Measurements from ENCODE around the gene DLL4. TPM values are rescaled to one million over a fixed set of nuclear protein-coding genes. Genes with fewer than 3 reads are reported as not detected.

The DLL4 gene
- total RNA-seq, 1 donor from 2014 or later, result 15.2 TPM

Other genes with a start within 250 kb of the DLL4 start
- gene RAD51, start 234.2 kb upstream of the DLL4 start, total RNA-seq, result 0.68 TPM
- 34.6 TPM for gene RMDN3, start 174.1 kb upstream of the DLL4 start, total RNA-seq
- gene GCHFR, start 165.3 kb upstream of the DLL4 start, total RNA-seq, result 7.4 TPM
- 0.52 TPM for gene C15orf62, start 159.4 kb upstream of the DLL4 start, total RNA-seq
- gene ZFYVE19, start 122.3 kb upstream of the DLL4 start, total RNA-seq, result 26.0 TPM
- 51.3 TPM for gene DNAJC17, start 121.9 kb upstream of the DLL4 start, total RNA-seq
- gene PPP1R14D, start 100.6 kb upstream of the DLL4 start, total RNA-seq, result not detected
- 138 TPM for gene SPINT1, start 85.3 kb upstream of the DLL4 start, total RNA-seq
- gene RHOV, start 55.1 kb upstream of the DLL4 start, total RNA-seq, result 31.4 TPM
- 30.0 TPM for gene VPS18, start 34.9 kb upstream of the DLL4 start, total RNA-seq
- 9.2 TPM for gene CHAC1, start 24.1 kb downstream of the DLL4 start, total RNA-seq
- 38.6 TPM for gene INO80, start 186.9 kb downstream of the DLL4 start, total RNA-seq